OCI-LY1 (cell line): ENCODE measurements around the gene RASGRF1.

Experiments
- CTCF ChIP-seq: fragments of 200-600 bp; sonication (generic), shearing (Covaris generic); IDR thresholded peaks from 2 replicates; pipeline ENCODE4 v1.5.1; 2017; ENCODE audit warnings: mild to moderate bottlenecking, antibody characterized with exemption, low read length, moderate library complexity, mixed read lengths
- EZH2 ChIP-seq: fragments of 200-600 bp; sonication (generic), shearing (Covaris generic); IDR thresholded peaks from 2 replicates; pipeline ENCODE4 v1.8.0; 2017; ENCODE audit warnings: borderline replicate concordance, mixed run types, mild to moderate bottlenecking, antibody characterized with exemption, low read length, moderate library complexity, mixed read lengths

- TF ChIP-seq CTCF (no peak), EZH2 (no peak)
Measured at GRCh38 chr15:79105141-79105540, 14.6 kb upstream of the RASGRF1 start.
